HEK293 (cell line): ENCODE measurements around the gene HLA-DMA.
A peak's percentile ranks its signal among the peaks of the same experiment; 100 is the strongest.

Source experiments
- HOXC10 ChIP-seq: sonication (generic); formaldehyde crosslinking; IDR thresholded peaks from 2 replicates; pipeline ENCODE4 v1.8.1; 2023; ENCODE audit warnings: mild to moderate bottlenecking, missing genetic modification reagents
- MYNN ChIP-seq: fragments of 450-650 bp; formaldehyde crosslinking; IDR thresholded peaks from 2 replicates; pipeline ENCODE4 v1.5.1; 2016; ENCODE audit warnings: missing biosample characterization, missing genetic modification characterization, borderline replicate concordance
- WT1 ChIP-seq: fragments of 450-650 bp; formaldehyde crosslinking; IDR thresholded peaks from 2 replicates; pipeline ENCODE4 v1.5.1; 2016; ENCODE audit warnings: missing biosample characterization, missing genetic modification characterization
- YY2 ChIP-seq: fragments of 450-650 bp; formaldehyde crosslinking; IDR thresholded peaks from 2 replicates; pipeline ENCODE4 v1.5.1; 2016; ENCODE audit warnings: missing biosample characterization, missing genetic modification characterization
- ZBTB7A ChIP-seq: fragments of 450-650 bp; formaldehyde crosslinking; IDR thresholded peaks from 2 replicates; pipeline ENCODE4 v1.5.1; 2016; ENCODE audit warnings: low read depth, missing biosample characterization, missing genetic modification characterization
- ZEB2 ChIP-seq: fragments of 450-650 bp; formaldehyde crosslinking; IDR thresholded peaks from 2 replicates; pipeline ENCODE4 v1.5.1; 2016; ENCODE audit warnings: missing biosample characterization, missing genetic modification characterization
- ZFP3 ChIP-seq: fragments of 450-650 bp; formaldehyde crosslinking; IDR thresholded peaks from 2 replicates; pipeline ENCODE4 v1.5.1; 2016; ENCODE audit warnings: low read depth, missing biosample characterization, missing genetic modification characterization
- ZFP37 ChIP-seq: fragments of 450-650 bp; formaldehyde crosslinking; IDR thresholded peaks from 2 replicates; pipeline ENCODE4 v1.5.1; 2016; ENCODE audit warnings: missing biosample characterization, missing genetic modification characterization
- ZNF112 ChIP-seq: fragments of 450-650 bp; formaldehyde crosslinking; IDR thresholded peaks from 2 replicates; pipeline ENCODE4 v1.5.0; 2017; ENCODE audit warnings: missing biosample characterization, missing genetic modification characterization
- ZNF2 ChIP-seq: fragments of 450-650 bp; formaldehyde crosslinking; IDR thresholded peaks from 2 replicates; pipeline ENCODE4 v1.5.1; 2016; ENCODE audit warnings: missing biosample characterization, missing genetic modification characterization
- ZNF211 ChIP-seq: fragments of 450-650 bp; formaldehyde crosslinking; IDR thresholded peaks from 2 replicates; pipeline ENCODE4 v1.5.1; 2016; ENCODE audit warnings: low read depth, missing biosample characterization, missing genetic modification characterization
- ZNF266 ChIP-seq: fragments of 450-650 bp; formaldehyde crosslinking; IDR thresholded peaks from 2 replicates; pipeline ENCODE4 v1.5.1; 2016; ENCODE audit warnings: missing biosample characterization, missing genetic modification characterization, low read depth
- ZNF280C ChIP-seq: fragments of 450-650 bp; formaldehyde crosslinking; IDR thresholded peaks from 2 replicates; pipeline ENCODE4 v1.5.1; 2016; ENCODE audit warnings: missing biosample characterization, missing genetic modification characterization
- ZNF280D ChIP-seq: fragments of 450-650 bp; formaldehyde crosslinking; IDR thresholded peaks from 2 replicates; pipeline ENCODE4 v1.5.1; 2016; ENCODE audit warnings: missing biosample characterization, missing genetic modification characterization
- ZNF302 ChIP-seq: fragments of 450-650 bp; formaldehyde crosslinking; IDR thresholded peaks from 2 replicates; pipeline ENCODE4 v1.5.1; 2016; ENCODE audit warnings: missing biosample characterization, missing genetic modification characterization, low read depth
- ZNF391 ChIP-seq: fragments of 450-650 bp; formaldehyde crosslinking; IDR thresholded peaks from 2 replicates; pipeline ENCODE4 v1.5.1; 2016; ENCODE audit warnings: low read depth, missing biosample characterization, missing genetic modification characterization, borderline replicate concordance
- ZNF423 ChIP-seq: fragments of 450-650 bp; formaldehyde crosslinking; IDR thresholded peaks from 2 replicates; pipeline ENCODE4 v1.5.1; 2016; ENCODE audit warnings: missing biosample characterization, missing genetic modification characterization
- ZNF629 ChIP-seq: fragments of 450-650 bp; formaldehyde crosslinking; IDR thresholded peaks from 2 replicates; pipeline ENCODE4 v1.5.1; 2017; ENCODE audit warnings: missing biosample characterization, missing genetic modification characterization
- ZNF747 ChIP-seq: fragments of 450-650 bp; formaldehyde crosslinking; IDR thresholded peaks from 2 replicates; pipeline ENCODE4 v1.5.1; 2016; ENCODE audit warnings: missing biosample characterization, missing genetic modification characterization
- ZSCAN16 ChIP-seq: fragments of 450-650 bp; formaldehyde crosslinking; IDR thresholded peaks from 2 replicates; pipeline ENCODE4 v1.5.1; 2016; ENCODE audit warnings: missing biosample characterization, missing genetic modification characterization
- ZSCAN23 ChIP-seq: fragments of 450-650 bp; formaldehyde crosslinking; IDR thresholded peaks from 2 replicates; pipeline ENCODE4 v1.5.1; 2016; ENCODE audit warnings: missing biosample characterization, missing genetic modification characterization
- TF ChIP-seq, protein P1 (sequence below): fragments of 450-650 bp; formaldehyde crosslinking; IDR thresholded peaks from 2 replicates; pipeline ENCODE4 v1.5.1; 2016; ENCODE audit warnings: missing biosample characterization, missing genetic modification characterization
- TF ChIP-seq, protein P2 (sequence below): fragments of 450-650 bp; formaldehyde crosslinking; IDR thresholded peaks from 2 replicates; pipeline ENCODE4 v1.5.1; 2016; ENCODE audit warnings: missing biosample characterization, missing genetic modification characterization, low read depth
- TF ChIP-seq, protein P3 (sequence below): fragments of 450-650 bp; formaldehyde crosslinking; conservative IDR thresholded peaks from 2 replicates; pipeline ENCODE4 v1.5.1; 2016; ENCODE audit warnings: low read depth, missing biosample characterization, missing genetic modification characterization

HLA-DMA gene

DNA sequence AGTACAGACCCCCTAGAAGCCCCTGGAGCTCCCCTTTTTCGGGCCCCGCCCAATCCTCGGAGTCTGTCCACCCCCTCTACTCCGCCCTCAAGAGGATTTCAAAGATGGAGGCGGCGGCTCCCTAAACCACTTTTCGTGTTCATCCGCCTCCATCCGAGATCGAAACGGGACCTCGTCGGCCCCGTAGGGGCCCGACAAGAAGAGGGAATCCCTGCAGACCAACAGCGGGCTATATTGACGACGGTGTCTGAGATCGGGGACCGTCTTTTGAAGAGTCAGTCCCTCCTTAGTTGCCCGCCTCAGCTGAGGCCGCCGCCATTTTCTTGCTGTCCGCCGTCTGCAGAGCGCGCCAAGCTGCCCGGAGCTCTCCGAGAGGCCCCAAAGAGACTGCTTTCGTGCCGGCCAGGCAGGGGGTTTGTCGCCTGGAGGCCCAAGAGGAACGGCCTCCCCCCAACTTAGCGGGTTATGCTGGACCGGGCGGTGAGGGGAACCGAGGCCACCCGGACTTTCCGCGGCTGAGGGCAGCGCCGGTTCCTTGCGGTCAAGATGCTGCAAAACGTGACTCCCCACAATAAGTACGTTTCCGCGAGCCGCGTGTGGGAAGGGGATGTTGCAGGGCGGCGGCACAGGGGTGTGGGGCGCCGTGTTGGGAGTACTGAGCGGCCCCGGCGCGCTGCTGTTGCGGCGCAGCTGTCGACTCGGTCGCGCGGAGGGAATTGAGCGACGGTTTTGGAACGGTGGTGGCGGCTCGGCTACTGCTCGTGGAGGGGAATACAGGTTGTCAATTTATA lies 19.7 kb upstream of the HLA-DMA start (continued):
- TF ChIP-seq ZNF302, result no peak
- TF ChIP-seq, protein P1, sequence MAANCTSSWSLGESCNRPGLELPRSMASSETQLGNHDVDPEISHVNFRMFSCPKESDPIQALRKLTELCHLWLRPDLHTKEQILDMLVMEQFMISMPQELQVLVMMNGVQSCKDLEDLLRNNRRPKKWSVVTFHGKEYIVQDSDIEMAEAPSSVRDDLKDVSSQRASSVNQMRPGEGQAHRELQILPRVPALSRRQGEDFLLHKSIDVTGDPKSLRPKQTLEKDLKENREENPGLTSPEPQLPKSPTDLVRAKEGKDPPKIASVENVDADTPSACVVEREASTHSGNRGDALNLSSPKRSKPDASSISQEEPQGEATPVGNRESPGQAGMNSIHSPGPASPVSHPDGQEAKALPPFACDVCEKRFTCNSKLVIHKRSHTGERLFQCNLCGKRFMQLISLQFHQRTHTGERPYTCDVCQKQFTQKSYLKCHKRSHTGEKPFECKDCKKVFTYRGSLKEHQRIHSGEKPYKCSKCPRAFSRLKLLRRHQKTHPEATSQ (tag by site-specific recombination), result no peak; the same call in 1 of the 2 replicates
- no peak for TF ChIP-seq ZSCAN23 (tag by site-specific recombination)
- TF ChIP-seq ZNF280D (tag by site-specific recombination), result no peak
- TF ChIP-seq ZNF423 (tag by site-specific recombination), result no peak; the same call in 1 of the 2 replicates
- TF ChIP-seq, protein P2, sequence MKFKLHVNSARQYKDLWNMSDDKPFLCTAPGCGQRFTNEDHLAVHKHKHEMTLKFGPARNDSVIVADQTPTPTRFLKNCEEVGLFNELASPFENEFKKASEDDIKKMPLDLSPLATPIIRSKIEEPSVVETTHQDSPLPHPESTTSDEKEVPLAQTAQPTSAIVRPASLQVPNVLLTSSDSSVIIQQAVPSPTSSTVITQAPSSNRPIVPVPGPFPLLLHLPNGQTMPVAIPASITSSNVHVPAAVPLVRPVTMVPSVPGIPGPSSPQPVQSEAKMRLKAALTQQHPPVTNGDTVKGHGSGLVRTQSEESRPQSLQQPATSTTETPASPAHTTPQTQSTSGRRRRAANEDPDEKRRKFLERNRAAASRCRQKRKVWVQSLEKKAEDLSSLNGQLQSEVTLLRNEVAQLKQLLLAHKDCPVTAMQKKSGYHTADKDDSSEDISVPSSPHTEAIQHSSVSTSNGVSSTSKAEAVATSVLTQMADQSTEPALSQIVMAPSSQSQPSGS (tag by site-specific recombination), result no peak
- TF ChIP-seq ZFP3 (tag by site-specific recombination), result 0 out of 2 replicates have a peak, but pooled peaks have one; percentile 18
- TF ChIP-seq ZNF280C (tag by site-specific recombination), result no peak
- TF ChIP-seq ZNF391 (tag by site-specific recombination), result peak; percentile 78; the same call in 1 of the 2 replicates
- peak; percentile 93 for TF ChIP-seq ZNF2 (tag by site-specific recombination)
- TF ChIP-seq, protein P3, sequence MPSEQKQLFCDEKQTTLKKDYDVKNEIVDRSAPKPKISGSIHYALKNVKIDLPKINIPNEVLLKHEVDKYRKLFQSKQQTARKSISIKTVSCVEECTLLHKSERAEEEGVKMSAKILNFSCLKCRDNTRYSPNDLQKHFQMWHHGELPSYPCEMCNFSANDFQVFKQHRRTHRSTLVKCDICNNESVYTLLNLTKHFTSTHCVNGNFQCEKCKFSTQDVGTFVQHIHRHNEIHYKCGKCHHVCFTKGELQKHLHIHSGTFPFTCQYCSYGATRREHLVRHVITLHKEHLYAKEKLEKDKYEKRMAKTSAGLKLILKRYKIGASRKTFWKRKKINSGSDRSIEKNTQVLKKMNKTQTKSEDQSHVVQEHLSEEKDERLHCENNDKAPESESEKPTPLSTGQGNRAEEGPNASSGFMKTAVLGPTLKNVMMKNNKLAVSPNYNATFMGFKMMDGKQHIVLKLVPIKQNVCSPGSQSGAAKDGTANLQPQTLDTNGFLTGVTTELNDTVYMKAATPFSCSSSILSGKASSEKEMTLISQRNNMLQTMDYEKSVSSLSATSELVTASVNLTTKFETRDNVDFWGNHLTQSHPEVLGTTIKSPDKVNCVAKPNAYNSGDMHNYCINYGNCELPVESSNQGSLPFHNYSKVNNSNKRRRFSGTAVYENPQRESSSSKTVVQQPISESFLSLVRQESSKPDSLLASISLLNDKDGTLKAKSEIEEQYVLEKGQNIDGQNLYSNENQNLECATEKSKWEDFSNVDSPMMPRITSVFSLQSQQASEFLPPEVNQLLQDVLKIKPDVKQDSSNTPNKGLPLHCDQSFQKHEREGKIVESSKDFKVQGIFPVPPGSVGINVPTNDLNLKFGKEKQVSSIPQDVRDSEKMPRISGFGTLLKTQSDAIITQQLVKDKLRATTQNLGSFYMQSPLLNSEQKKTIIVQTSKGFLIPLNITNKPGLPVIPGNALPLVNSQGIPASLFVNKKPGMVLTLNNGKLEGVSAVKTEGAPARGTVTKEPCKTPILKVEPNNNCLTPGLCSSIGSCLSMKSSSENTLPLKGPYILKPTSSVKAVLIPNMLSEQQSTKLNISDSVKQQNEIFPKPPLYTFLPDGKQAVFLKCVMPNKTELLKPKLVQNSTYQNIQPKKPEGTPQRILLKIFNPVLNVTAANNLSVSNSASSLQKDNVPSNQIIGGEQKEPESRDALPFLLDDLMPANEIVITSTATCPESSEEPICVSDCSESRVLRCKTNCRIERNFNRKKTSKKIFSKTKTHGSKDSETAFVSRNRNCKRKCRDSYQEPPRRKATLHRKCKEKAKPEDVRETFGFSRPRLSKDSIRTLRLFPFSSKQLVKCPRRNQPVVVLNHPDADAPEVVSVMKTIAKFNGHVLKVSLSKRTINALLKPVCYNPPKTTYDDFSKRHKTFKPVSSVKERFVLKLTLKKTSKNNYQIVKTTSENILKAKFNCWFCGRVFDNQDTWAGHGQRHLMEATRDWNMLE (tag by site-specific recombination), result no peak
- no peak for TF ChIP-seq HOXC10
- no peak for TF ChIP-seq MYNN (tag by site-specific recombination)
- no peak for TF ChIP-seq ZSCAN16 (tag by site-specific recombination)
- no peak for TF ChIP-seq ZNF629 (tag by site-specific recombination)
- peak; percentile 69; the same call in 1 of the 2 replicates for TF ChIP-seq ZFP37 (tag by site-specific recombination)
- TF ChIP-seq ZNF266 (tag by site-specific recombination), result peak; percentile 31; the same call in 1 of the 2 replicates
- TF ChIP-seq YY2 (tag by site-specific recombination), result peak; percentile 8; the same call in 1 of the 2 replicates
- no peak; the same call in 1 of the 2 replicates for TF ChIP-seq WT1
- TF ChIP-seq ZEB2 (tag by site-specific recombination), result no peak
- TF ChIP-seq ZNF112 (tag by site-specific recombination), result no peak
- peak; percentile 59; the same call in 1 of the 2 replicates for TF ChIP-seq ZNF747 (tag by site-specific recombination)
- TF ChIP-seq ZNF211, result no peak
- TF ChIP-seq ZBTB7A (tag by site-specific recombination), result peak; percentile 2; the same call in 1 of the 2 replicates
